HG03064 (cell line): Measurements from ENCODE around the gene VILL.

ENCODE experiments used
- ATAC-seq: cut with Tn5 transposase; IDR thresholded peaks from one replicate; pipeline ENCODE4 v1.9.1; 2021; ENCODE audit warnings: low read depth; ENCODE audit not compliant: unreplicated experiment

The VILL gene

GRCh38 chr3:37990527-37990926 lies at the start of gene VILL:
Gene VILL (plus strand): TSS chr3:37990786. CDS start chr3:37993673, 2,887 bp downstream.
- ATAC-seq = no peak

GRCh38 chr3:37941608-37942508 lies 48.7 kb upstream of the VILL start:
- ATAC-seq = no peak

GRCh38 chr3:37942646-37943045 lies 47.9 kb upstream of the VILL start:
- ATAC-seq = no peak

- ATAC-seq = no peak
These were observed 47.5 kb upstream of the VILL start for GRCh38 chr3:37943126-37943525.

- no peak for ATAC-seq
These were observed 46.8 kb upstream of the VILL start for GRCh38 chr3:37943631-37944314.

GRCh38 chr3:37944391-37944842 lies 46.2 kb upstream of the VILL start:
- ATAC-seq = no peak

GRCh38 chr3:37945156-37945806 lies 45.3 kb upstream of the VILL start:
- no peak for ATAC-seq

- no peak for ATAC-seq
These were observed 44.6 kb upstream of the VILL start for GRCh38 chr3:37945807-37946530.

- no peak for ATAC-seq
These were observed 44.1 kb upstream of the VILL start for GRCh38 chr3:37946531-37946889.

- no peak for ATAC-seq
These were observed 40.7 kb upstream of the VILL start for GRCh38 chr3:37949866-37950265.

GRCh38 chr3:37952564-37952963 lies 38.0 kb upstream of the VILL start:
- no peak for ATAC-seq

- ATAC-seq = no peak
These were observed 37.4 kb upstream of the VILL start for GRCh38 chr3:37953226-37953625.

GRCh38 chr3:37953707-37954394 lies 36.7 kb upstream of the VILL start:
- no peak for ATAC-seq

- no peak for ATAC-seq
These were observed 35.7 kb upstream of the VILL start for GRCh38 chr3:37954881-37955280.

GRCh38 chr3:37955918-37956707 lies 34.5 kb upstream of the VILL start:
- ATAC-seq = no peak

- ATAC-seq = peak; percentile 73
These were observed 33.7 kb upstream of the VILL start for GRCh38 chr3:37956723-37957538.

- ATAC-seq = peak; percentile 31
These were observed 33.0 kb upstream of the VILL start for GRCh38 chr3:37957539-37957936.

- ATAC-seq = no peak
These were observed 28.8 kb upstream of the VILL start for GRCh38 chr3:37961622-37962431.
